ENCODE measurements around the gene ACBD4. TPM values are rescaled to one million over a fixed set of nuclear protein-coding genes. Genes with fewer than 3 reads are reported as not detected.

ACBD4 gene
- total and polyA plus RNA-seq, 2 of the 13 experiments (the other 11 are each of a cell fraction or from before 2014, with no cell fraction given), result 16.1 to 26.9 TPM

DNA sequence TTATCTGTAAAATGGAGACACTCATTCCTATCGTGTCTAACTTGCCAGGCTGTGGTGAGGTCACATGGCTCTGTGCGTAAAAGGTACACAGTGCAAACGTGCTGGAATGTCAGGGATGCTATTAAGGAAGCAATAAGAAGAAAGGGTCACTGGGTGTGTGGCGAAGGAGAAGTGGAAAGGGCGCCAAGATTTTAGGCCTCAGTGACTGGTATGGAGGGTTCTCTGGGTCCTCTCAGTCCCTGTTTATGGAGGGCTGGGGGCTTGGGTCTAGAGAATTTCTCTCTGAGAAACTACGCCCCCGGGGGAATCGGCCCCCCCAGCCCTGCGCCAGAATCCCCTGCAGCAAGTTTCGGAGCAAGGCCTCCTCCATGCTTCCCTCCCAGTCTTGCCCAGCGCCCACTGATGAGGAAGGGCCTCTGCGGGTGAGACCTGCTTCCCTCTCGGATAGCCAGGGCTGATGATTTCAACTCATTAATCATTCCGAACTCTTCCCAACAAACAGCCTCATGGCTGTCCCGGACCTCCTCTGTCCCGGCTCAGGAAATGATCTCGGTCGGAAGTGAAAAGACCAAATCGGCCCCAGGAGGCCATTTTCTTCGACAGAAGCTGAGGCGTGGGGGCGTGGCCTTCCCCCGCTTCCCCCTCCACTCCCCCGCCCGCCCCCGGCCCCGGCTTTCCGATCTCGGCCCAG is 11.5 kb downstream of the ACBD4 start (continued):
- TF ChIP-seq KDM4B (CRISPR knock-in tag; IDR thresholded peaks at IDR 0.05) (no peak), FOSL1 (CRISPR knock-in tag; IDR thresholded peaks at IDR 0.05; ENCODE audit: borderline replicate concordance) (no peak), IRF9 (CRISPR knock-in tag; IDR thresholded peaks at IDR 0.05; ENCODE audit: borderline replicate concordance) (no peak), PAF1 (CRISPR knock-in tag; IDR thresholded peaks at IDR 0.05) (no peak), ZNF367 (CRISPR knock-in tag; IDR thresholded peaks at IDR 0.05; ENCODE audit: borderline replicate concordance) (no peak), ZMYM2 (CRISPR knock-in tag; IDR thresholded peaks at IDR 0.05) (no peak), ZNF101 (CRISPR knock-in tag; IDR thresholded peaks at IDR 0.05; ENCODE audit: borderline replicate concordance, low read depth) (no peak), HNRNPK (IDR thresholded peaks at IDR 0.05; ENCODE audit: low read depth, low read length, poor library complexity, severe bottlenecking) (no peak), FOXK2 (IDR thresholded peaks at IDR 0.05) (no peak), HNF1A (IDR thresholded peaks at IDR 0.05; ENCODE audit: low read depth) (no peak), HNF1A (CRISPR knock-in tag; IDR thresholded peaks at IDR 0.05; ENCODE audit: borderline replicate concordance) (no peak), SNAPC2 (CRISPR knock-in tag; IDR thresholded peaks at IDR 0.05) (no peak), ZNF124 (CRISPR knock-in tag; IDR thresholded peaks at IDR 0.05) (no peak), PAWR (CRISPR knock-in tag; IDR thresholded peaks at IDR 0.05; ENCODE audit: borderline replicate concordance) (no peak), CBFB (CRISPR knock-in tag; IDR thresholded peaks at IDR 0.05) (no peak), KMT2A (CRISPR knock-in tag; IDR thresholded peaks at IDR 0.05) (peak; percentile 64; the same call in 1 of the 2 replicates), SUZ12 (IDR thresholded peaks at IDR 0.05; ENCODE audit: low read depth, low read length) (no peak), ATRX (CRISPR knock-in tag; IDR thresholded peaks at IDR 0.05; ENCODE audit: borderline replicate concordance) (no peak), ZFX (CRISPR knock-in tag; IDR thresholded peaks at IDR 0.05; ENCODE audit: low read depth) (peak; percentile 88; the same call in 1 of the 2 replicates), BORCS8-MEF2B (CRISPR knock-in tag; IDR thresholded peaks at IDR 0.05) (peak; percentile 65; the same call in 1 of the 2 replicates)
- TF ChIP-seq, protein P1, sequence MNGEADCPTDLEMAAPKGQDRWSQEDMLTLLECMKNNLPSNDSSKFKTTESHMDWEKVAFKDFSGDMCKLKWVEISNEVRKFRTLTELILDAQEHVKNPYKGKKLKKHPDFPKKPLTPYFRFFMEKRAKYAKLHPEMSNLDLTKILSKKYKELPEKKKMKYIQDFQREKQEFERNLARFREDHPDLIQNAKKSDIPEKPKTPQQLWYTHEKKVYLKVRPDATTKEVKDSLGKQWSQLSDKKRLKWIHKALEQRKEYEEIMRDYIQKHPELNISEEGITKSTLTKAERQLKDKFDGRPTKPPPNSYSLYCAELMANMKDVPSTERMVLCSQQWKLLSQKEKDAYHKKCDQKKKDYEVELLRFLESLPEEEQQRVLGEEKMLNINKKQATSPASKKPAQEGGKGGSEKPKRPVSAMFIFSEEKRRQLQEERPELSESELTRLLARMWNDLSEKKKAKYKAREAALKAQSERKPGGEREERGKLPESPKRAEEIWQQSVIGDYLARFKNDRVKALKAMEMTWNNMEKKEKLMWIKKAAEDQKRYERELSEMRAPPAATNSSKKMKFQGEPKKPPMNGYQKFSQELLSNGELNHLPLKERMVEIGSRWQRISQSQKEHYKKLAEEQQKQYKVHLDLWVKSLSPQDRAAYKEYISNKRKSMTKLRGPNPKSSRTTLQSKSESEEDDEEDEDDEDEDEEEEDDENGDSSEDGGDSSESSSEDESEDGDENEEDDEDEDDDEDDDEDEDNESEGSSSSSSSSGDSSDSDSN (CRISPR knock-in tag; IDR thresholded peaks at IDR 0.05), result no peak; the same call in 1 of the 2 replicates
- TF ChIP-seq, protein P2, sequence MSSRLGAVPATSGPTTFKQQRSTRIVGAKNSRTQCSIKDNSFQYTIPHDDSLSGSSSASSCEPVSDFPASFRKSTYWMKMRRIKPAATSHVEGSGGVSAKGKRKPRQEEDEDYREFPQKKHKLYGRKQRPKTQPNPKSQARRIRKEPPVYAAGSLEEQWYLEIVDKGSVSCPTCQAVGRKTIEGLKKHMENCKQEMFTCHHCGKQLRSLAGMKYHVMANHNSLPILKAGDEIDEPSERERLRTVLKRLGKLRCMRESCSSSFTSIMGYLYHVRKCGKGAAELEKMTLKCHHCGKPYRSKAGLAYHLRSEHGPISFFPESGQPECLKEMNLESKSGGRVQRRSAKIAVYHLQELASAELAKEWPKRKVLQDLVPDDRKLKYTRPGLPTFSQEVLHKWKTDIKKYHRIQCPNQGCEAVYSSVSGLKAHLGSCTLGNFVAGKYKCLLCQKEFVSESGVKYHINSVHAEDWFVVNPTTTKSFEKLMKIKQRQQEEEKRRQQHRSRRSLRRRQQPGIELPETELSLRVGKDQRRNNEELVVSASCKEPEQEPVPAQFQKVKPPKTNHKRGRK (CRISPR knock-in tag; IDR thresholded peaks at IDR 0.05), result no peak
